H1 (cell line): ENCODE results near the gene VAPA. TPM values are rescaled to one million over a fixed set of nuclear protein-coding genes. Genes with fewer than 3 reads are reported as not detected.

Experiments used
- CTCF ChIA-PET: fragments of 300-600 bp; sonication (Branson Sonifier 250); formaldehyde crosslinking; loops from one replicate; lab custom pipeline; 2021; ENCODE audit not compliant: partially characterized antibody; lab: Charles Lee
- POLR2A ChIA-PET: fragments of 300-600 bp; sonication (Branson Sonifier 250); formaldehyde crosslinking; loops from one replicate; lab custom pipeline; 2021; ENCODE audit warnings: inconsistent platforms; ENCODE audit not compliant: partially characterized antibody; lab: Charles Lee
- DNase-seq, 2 experiments: peaks; one replicate each; pipeline versions ENCODE4 v3.0.0 to v3.0.0-alpha.2; 2010 to 2022; ENCODE audit warnings: low spot score in 2 of 2, low read depth in 1 of 2, mixed read lengths in 1 of 2
- FAIRE-seq: peaks from 2 replicates; lab custom pipeline; 2011; peaks lifted over from hg19 to GRCh38; lab: Jason Lieb, UNC
- H2AFZ ChIP-seq: 2 replicates; pipeline ENCODE4 v1.8.1; 2012; ENCODE audit warnings: low read length, inconsistent platforms
- H2AK5ac ChIP-seq: 2 replicates; pipeline ENCODE4 v1.6.1; 2013; ENCODE audit warnings: low read depth, low read length
- H2BK120ac ChIP-seq: replicated peaks from 2 replicates; pipeline ENCODE3; 2013; ENCODE audit warnings: low read depth, low read length, inconsistent platforms
- H2BK12ac ChIP-seq: 2 replicates; pipeline ENCODE4 v1.6.1; 2013; ENCODE audit warnings: low read depth, low read length
- H2BK15ac ChIP-seq: 2 replicates; pipeline ENCODE4 v1.6.1; 2013; ENCODE audit warnings: low read length
- H2BK20ac ChIP-seq: 2 replicates; pipeline ENCODE4 v1.6.1; 2013; ENCODE audit warnings: low read length
- H2BK5ac ChIP-seq: 2 replicates; pipeline ENCODE4 v1.6.1; 2013; ENCODE audit warnings: low read depth, low read length
- H3K14ac ChIP-seq: 2 replicates; pipeline ENCODE4 v1.6.1; 2013; ENCODE audit warnings: inconsistent platforms; ENCODE audit not compliant: insufficient read length
- H3K18ac ChIP-seq: 2 replicates; pipeline ENCODE4 v1.6.1; 2013; ENCODE audit warnings: low read length; ENCODE audit errors: extremely low read depth
- H3K23ac ChIP-seq: 2 replicates; pipeline ENCODE4 v1.6.1; 2013; ENCODE audit warnings: inconsistent platforms; ENCODE audit not compliant: insufficient read length
- H3K23me2 ChIP-seq: 2 replicates; pipeline ENCODE4 v1.6.1; 2013; ENCODE audit warnings: low read depth, low read length
- H3K27ac ChIP-seq: 2 replicates; pipeline ENCODE4 v1.6.1; 2011; ENCODE audit warnings: low read depth, low read length, inconsistent platforms
- H3K27me3 ChIP-seq, 4 experiments: replicated peaks in 1 of 4; 1 replicate in 1 of 4; 2 replicates in 3 of 4; pipeline versions ENCODE4 v1.6.1 to v1.8.1; 2011 to 2013; ENCODE audit warnings: low read length in 3 of 4, mild to moderate bottlenecking in 3 of 4, inconsistent platforms in 2 of 4, mixed read lengths in 2 of 4, moderate library complexity in 1 of 4; ENCODE audit not compliant: control insufficient read depth in 3 of 4, insufficient read depth in 3 of 4; ENCODE audit errors: extremely low read depth in 1 of 4
- H3K36me3 ChIP-seq, 4 experiments: 2 replicates each; pipeline versions ENCODE4 v1.6.1 to v1.8.1; 2011 to 2013; ENCODE audit warnings: mild to moderate bottlenecking in 4 of 4, low read length in 3 of 4, moderate library complexity in 2 of 4, control low read depth in 1 of 4, inconsistent platforms in 1 of 4; ENCODE audit not compliant: insufficient read depth in 4 of 4, control insufficient read depth in 2 of 4
- H3K4ac ChIP-seq: replicated peaks from 2 replicates; pipeline ENCODE3; 2013; ENCODE audit warnings: low read length, low read depth, mixed read lengths, inconsistent platforms; ENCODE audit not compliant: insufficient read length
- H3K4me1 ChIP-seq, 4 experiments: replicated peaks in 1 of 4; 1 replicate in 1 of 4; 2 replicates in 3 of 4; pipeline versions ENCODE4 v1.6.1 to v1.8.1; 2011 to 2013; ENCODE audit warnings: low read length in 3 of 4, inconsistent platforms in 2 of 4, mixed read lengths in 1 of 4; ENCODE audit not compliant: insufficient read depth in 4 of 4, control insufficient read depth in 3 of 4
- H3K4me2 ChIP-seq, 2 experiments: 2 replicates each; pipeline versions ENCODE4 v1.6.1 to v1.8.1; 2011 to 2013; ENCODE audit warnings: low read depth in 2 of 2, low read length in 2 of 2, control low read depth in 1 of 2, inconsistent platforms in 1 of 2, mild to moderate bottlenecking in 1 of 2; ENCODE audit not compliant: insufficient read depth in 1 of 2
- H3K4me3 ChIP-seq, 4 experiments: fragments of 200-600, 300-600 bp in 1 of 4; sonication (generic), shearing (Covaris generic), sonication (Bioruptor Twin) in 1 of 4; 2 replicates each; pipeline versions ENCODE4 v1.5.1 to v1.8.1; 2011 to 2016; ENCODE audit warnings: low read length in 4 of 4, low read depth in 3 of 4, control low read depth in 2 of 4, inconsistent platforms in 2 of 4, mild to moderate bottlenecking in 2 of 4, mixed read lengths in 1 of 4, moderate library complexity in 1 of 4; ENCODE audit not compliant: insufficient read depth in 2 of 4; ENCODE audit errors: extremely low read depth in 1 of 4
- H3K56ac ChIP-seq: replicated peaks from 2 replicates; pipeline ENCODE3; 2013; ENCODE audit warnings: low read depth, mild to moderate bottlenecking, mixed read lengths, low read length, inconsistent platforms; ENCODE audit not compliant: insufficient read length
- H3K79me1 ChIP-seq: 2 replicates; pipeline ENCODE4 v1.6.1; 2013; ENCODE audit warnings: low read depth, low read length, control low read depth
- H3K79me2 ChIP-seq, 2 experiments: 2 replicates each; pipeline versions ENCODE4 v1.6.1 to v1.8.1; 2012 to 2013; ENCODE audit warnings: low read length in 2 of 2, mild to moderate bottlenecking in 2 of 2, inconsistent platforms in 1 of 2; ENCODE audit not compliant: insufficient read depth in 2 of 2, control insufficient read depth in 1 of 2
- H3K9ac ChIP-seq, 4 experiments: replicated peaks in 1 of 4; 1 replicate in 1 of 4; 2 replicates in 3 of 4; pipeline versions ENCODE4 v1.6.1 to v1.8.1; 2011 to 2013; ENCODE audit warnings: low read depth in 3 of 4, low read length in 3 of 4, control low read depth in 2 of 4, mild to moderate bottlenecking in 2 of 4, moderate library complexity in 2 of 4, inconsistent platforms in 1 of 4; ENCODE audit errors: extremely low read depth in 1 of 4
- H3K9me3 ChIP-seq, 2 experiments: 2 replicates each; pipeline versions ENCODE4 v1.6.1 to v1.8.1; 2012 to 2013; ENCODE audit warnings: mild to moderate bottlenecking in 2 of 2, moderate library complexity in 2 of 2, control low read depth in 1 of 2, inconsistent platforms in 1 of 2, low read depth in 1 of 2, low read length in 1 of 2, mixed read lengths in 1 of 2; ENCODE audit not compliant: insufficient read depth in 2 of 2
- H4K20me1 ChIP-seq, 2 experiments: replicated peaks in 1 of 2; 2 replicates each; pipeline versions ENCODE3 to v1.8.1; 2011 to 2013; ENCODE audit warnings: inconsistent platforms in 2 of 2, low read length in 2 of 2, mild to moderate bottlenecking in 1 of 2; ENCODE audit not compliant: insufficient read depth in 2 of 2, control insufficient read depth in 1 of 2
- H4K5ac ChIP-seq: 2 replicates; pipeline ENCODE4 v1.6.1; 2013; ENCODE audit warnings: low read length, low read depth, mixed read lengths, inconsistent platforms; ENCODE audit not compliant: insufficient read length
- H4K8ac ChIP-seq: 2 replicates; pipeline ENCODE4 v1.8.0; 2013; ENCODE audit warnings: mild to moderate bottlenecking, moderate library complexity, low read length, inconsistent platforms; ENCODE audit not compliant: insufficient read depth; ENCODE audit errors: extremely low read depth
- H4K91ac ChIP-seq: replicated peaks from 2 replicates; pipeline ENCODE3; 2013; ENCODE audit warnings: low read length, mixed read lengths, inconsistent platforms; ENCODE audit not compliant: insufficient read length
- BACH1 ChIP-seq: IDR thresholded peaks from 2 replicates; pipeline ENCODE4 v1.6.1; 2012; ENCODE audit warnings: low read length, improper control_type of control experiment
- CBX8 ChIP-seq: fragments of 300-800, 300-1000 bp; sonication (generic); IDR thresholded peaks from 2 replicates; pipeline ENCODE4 v1.7.1; 2016; ENCODE audit warnings: low read depth, low read length, borderline replicate concordance
- CREB1 ChIP-seq: IDR thresholded peaks from 2 replicates; pipeline ENCODE4 v1.6.1; 2012; ENCODE audit warnings: inconsistent platforms
- EP300 ChIP-seq, 2 experiments: IDR thresholded peaks; 1 replicate in 1 of 2; 2 replicates in 1 of 2; pipeline ENCODE4 v1.6.1; 2011 to 2012; ENCODE audit warnings: low read depth in 2 of 2, low read length in 2 of 2, mild to moderate bottlenecking in 2 of 2, borderline replicate concordance in 1 of 2, inconsistent platforms in 1 of 2, moderate library complexity in 1 of 2
- EZH2 ChIP-seq: fragments of 200-600 bp; sonication (generic); IDR thresholded peaks from 2 replicates; pipeline ENCODE4 v1.7.1; 2012; ENCODE audit warnings: low read depth, mild to moderate bottlenecking, moderate library complexity, low read length, inconsistent platforms; ENCODE audit not compliant: severe bottlenecking
- HDAC6 ChIP-seq: IDR thresholded peaks from one replicate; pipeline ENCODE4 v1.7.1; 2012; ENCODE audit warnings: low read depth, mild to moderate bottlenecking, inconsistent platforms, low read length, moderate library complexity
- KDM5A ChIP-seq: fragments of 200-600 bp; IDR thresholded peaks from 2 replicates; pipeline ENCODE4 v1.7.1; 2012; ENCODE audit warnings: mild to moderate bottlenecking, low read length, inconsistent platforms, mixed read lengths
- POLR2AphosphoS5 ChIP-seq: IDR thresholded peaks from 2 replicates; pipeline ENCODE4 v1.6.1; 2011; ENCODE audit warnings: low read depth, low read length
- RFX5 ChIP-seq: IDR thresholded peaks from 2 replicates; pipeline ENCODE4 v1.6.1; 2011; ENCODE audit warnings: low read depth, low read length, improper control_type of control experiment, borderline replicate concordance
- RXRA ChIP-seq: IDR thresholded peaks from 2 replicates; pipeline ENCODE4 v1.6.1; 2011; ENCODE audit warnings: low read depth, mild to moderate bottlenecking, low read length, moderate library complexity; ENCODE audit not compliant: insufficient read depth
- SIRT6 ChIP-seq: IDR thresholded peaks from one replicate; pipeline ENCODE4 v1.7.1; 2012; ENCODE audit warnings: low read length, inconsistent platforms
- TAF7 ChIP-seq: optimal IDR thresholded peaks from 2 replicates; pipeline ENCODE3; 2011; ENCODE audit warnings: low read depth, mild to moderate bottlenecking, inconsistent platforms, low read length, moderate library complexity, borderline replicate concordance
- TCF12 ChIP-seq: IDR thresholded peaks from 2 replicates; pipeline ENCODE4 v1.6.1; 2011; ENCODE audit warnings: low read depth, mild to moderate bottlenecking, low read length
- WGBS, 2 experiments: shearing (Covaris generic) in 1 of 2; methylation state at CpG; one replicate each; pipeline versions ENCODE4 v1.1.6 to v1.1.7; 2013 to 2015; ENCODE audit warnings: low lambda C conversion rate in 2 of 2, mixed read lengths in 2 of 2, inconsistent platforms in 1 of 2, low coverage in 1 of 2, missing lambda C conversion rate in 1 of 2; ENCODE audit not compliant: insufficient replicate concordance in 2 of 2, insufficient coverage in 1 of 2, insufficient read length in 1 of 2; ENCODE audit errors: extremely low coverage in 1 of 2, missing lambda C conversion rate in 1 of 2; 5-methylcytosine and 5-hydroxymethylcytosine counted together
- polyA plus RNA-seq, 7 experiments: library from polyadenylated mRNA; depleted of rRNA in 3 of 7; stranded (reverse) in 5 of 7; unstranded in 2 of 7; fragments of >200 nt in 5 of 7; fragments of 200-250 nt in 2 of 7; gene quantifications; 1 replicate in 5 of 7; 2 replicates in 1 of 7; 4 replicates in 1 of 7; pipeline versions ENCODE4 v1.2.1 to v1.2.3, GENCODE V29; 2011 to 2013; ENCODE audit warnings: missing spikeins in 2 of 7, mixed read lengths in 2 of 7
- total RNA-seq: library from RNA; stranded (reverse); fragmentation: NEBNext Ultra II Directional; extraction: Animal tissue kit (Norgen Biotek cat#: 25700); gene quantifications from 2 replicates; pipeline ENCODE4 v1.2.1, GENCODE V29; 2021
- TF ChIP-seq, protein P1 (sequence below): IDR thresholded peaks from 2 replicates; pipeline ENCODE4 v1.6.1; 2012; ENCODE audit warnings: inconsistent platforms

Gene VAPA
- total and polyA plus RNA-seq, 2 of the 8 experiments (the other 6 are each of a cell fraction or from before 2014, with no cell fraction given): 79.7 to 130 TPM

- Histone ChIP-seq H3K27me3 (no peaks in the 10 kb centered on the region), H3K23ac (no peak overlapping the region), H2AK5ac (no peak overlapping the region), H3K9me3 (peaks cover 0 to 4% of the 10 kb centered on the region in 2 experiments; a peak in 2 of 4 replicates), H4K91ac (no peak overlapping the region), H3K4me1 (no peaks in the 10 kb centered on the region; a peak in 1 of 7 replicates), H4K5ac (no peak overlapping the region), H3K36me3 (no peaks in the 10 kb centered on the region), H3K56ac (no peak overlapping the region), H4K8ac (no peak overlapping the region), H2BK20ac (no peak overlapping the region), H3K14ac (no peak overlapping the region), H3K4me2 (no peak overlapping the region), H3K4ac (no peak overlapping the region), H2BK15ac (no peak overlapping the region), H2AFZ (no peak overlapping the region), H2BK12ac (no peak overlapping the region), H2BK120ac (no peak overlapping the region), H3K79me1 (no peaks in the 10 kb centered on the region), H3K27ac (no peak overlapping the region), H3K18ac (no peak overlapping the region), H3K4me3 (no peak overlapping the region), H2BK5ac (no peak overlapping the region), H3K23me2 (no peaks in the 10 kb centered on the region), H4K20me1 (no peaks in the 10 kb centered on the region)
- DNase-seq (no peak), FAIRE-seq (no peak)
- CTCF ChIA-PET: interaction anchor here (1.3 kb wide), 1 partner anchor 9 kb away, joined by 3 read pairs; no protein-coding TSS in a partner anchor
- WGBS, 2 experiments: 89% methylated on average over 5 of the region's 5 CpGs; no CpG with 5 or more reads in 1 of the 2 experiments
- no peak for TF ChIP-seq KDM5A
- TF ChIP-seq, protein P1, sequence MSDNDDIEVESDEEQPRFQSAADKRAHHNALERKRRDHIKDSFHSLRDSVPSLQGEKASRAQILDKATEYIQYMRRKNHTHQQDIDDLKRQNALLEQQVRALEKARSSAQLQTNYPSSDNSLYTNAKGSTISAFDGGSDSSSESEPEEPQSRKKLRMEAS: no peak
- no peak for TF ChIP-seq EZH2
- TF ChIP-seq HDAC6: no peak
- TF ChIP-seq TCF12: no peak
- TF ChIP-seq SIRT6: no peak
- no peak for TF ChIP-seq CREB1
- no peak for TF ChIP-seq RXRA
- TF ChIP-seq TAF7: no peak
- no peak for TF ChIP-seq RFX5
- no peak for TF ChIP-seq CBX8
- no peak for TF ChIP-seq POLR2AphosphoS5
- TF ChIP-seq BACH1: no peak
- no peak for TF ChIP-seq EP300 (IDR thresholded peaks at IDR 0.05; ENCODE audit: borderline replicate concordance in 1 of 2, low read depth in 2 of 2, low read length in 2 of 2)
- TF ChIP-seq, all 59 proteins: peak for 0
- no peaks in the 10 kb centered on the region for H3K79me2 ChIP-seq
- POLR2A ChIA-PET: no interaction called here
- no peak overlapping the region for H3K9ac ChIP-seq
Observed at GRCh38 chr18:9984080-9984479, 70.3 kb downstream of the VAPA start.
